C4-2B (cell line): ENCODE measurements around the gene DES.

Experiments
- CTCF ChIP-seq: fragments of 450-650 bp; conservative IDR thresholded peaks from 2 replicates; pipeline ENCODE4 v1.5.1; 2017; ENCODE audit warnings: mild to moderate bottlenecking
- ZFX ChIP-seq: fragments of 450-650 bp; IDR thresholded peaks from 2 replicates; pipeline ENCODE4 v1.6.1; 2017

GRCh38 chr2:219443016-219443696 lies 25.0 kb downstream of the DES start:
- no peak for TF ChIP-seq CTCF
- TF ChIP-seq ZFX, result no peak
